B cell (primary cell): ENCODE measurements around the gene ERCC1.

Experiments used
- EZH2 ChIP-seq: IDR thresholded peaks from 2 replicates; pipeline ENCODE4 v1.6.1; 2012; ENCODE audit warnings: borderline replicate concordance, low read depth, mild to moderate bottlenecking, moderate library complexity, low read length; ENCODE audit not compliant: insufficient read depth, poor library complexity, severe bottlenecking
- TF ChIP-seq, protein P1 (sequence below): fragments of 200-600 bp; IDR thresholded peaks from one replicate; pipeline ENCODE4 v1.8.0; 2022; ENCODE audit warnings: antibody characterized with exemption, mild to moderate bottlenecking

DNA sequence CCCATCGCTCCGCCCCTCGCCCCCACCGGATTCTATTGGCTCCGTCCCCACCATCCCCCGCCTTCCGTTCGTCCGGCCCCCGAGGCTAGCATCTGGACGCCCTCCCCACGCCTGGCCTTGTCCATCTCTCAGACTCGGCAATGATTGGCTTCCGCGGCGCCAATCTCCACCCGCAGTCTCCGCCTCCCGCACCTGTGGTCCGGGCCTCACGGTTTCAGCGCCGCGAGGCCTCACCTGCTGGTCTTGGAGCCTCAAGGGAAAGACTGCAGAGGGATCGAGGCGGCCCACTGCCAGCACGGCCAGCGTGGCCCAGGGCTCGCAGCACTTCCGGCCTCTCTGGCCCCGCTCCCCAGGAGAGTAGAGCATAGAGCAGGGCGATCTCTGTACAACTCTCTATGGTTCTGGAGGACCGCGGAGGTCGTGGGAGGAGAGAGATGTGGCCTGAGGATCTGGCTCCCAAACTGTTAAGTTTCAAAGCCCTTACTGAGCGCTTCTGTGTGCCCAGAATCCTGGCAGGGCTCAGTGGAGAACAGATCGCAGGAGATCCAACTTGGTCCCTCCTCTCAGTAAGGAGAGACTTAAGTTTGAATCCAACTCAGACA, at the start of gene ERCC1:
- TF ChIP-seq, protein P1, sequence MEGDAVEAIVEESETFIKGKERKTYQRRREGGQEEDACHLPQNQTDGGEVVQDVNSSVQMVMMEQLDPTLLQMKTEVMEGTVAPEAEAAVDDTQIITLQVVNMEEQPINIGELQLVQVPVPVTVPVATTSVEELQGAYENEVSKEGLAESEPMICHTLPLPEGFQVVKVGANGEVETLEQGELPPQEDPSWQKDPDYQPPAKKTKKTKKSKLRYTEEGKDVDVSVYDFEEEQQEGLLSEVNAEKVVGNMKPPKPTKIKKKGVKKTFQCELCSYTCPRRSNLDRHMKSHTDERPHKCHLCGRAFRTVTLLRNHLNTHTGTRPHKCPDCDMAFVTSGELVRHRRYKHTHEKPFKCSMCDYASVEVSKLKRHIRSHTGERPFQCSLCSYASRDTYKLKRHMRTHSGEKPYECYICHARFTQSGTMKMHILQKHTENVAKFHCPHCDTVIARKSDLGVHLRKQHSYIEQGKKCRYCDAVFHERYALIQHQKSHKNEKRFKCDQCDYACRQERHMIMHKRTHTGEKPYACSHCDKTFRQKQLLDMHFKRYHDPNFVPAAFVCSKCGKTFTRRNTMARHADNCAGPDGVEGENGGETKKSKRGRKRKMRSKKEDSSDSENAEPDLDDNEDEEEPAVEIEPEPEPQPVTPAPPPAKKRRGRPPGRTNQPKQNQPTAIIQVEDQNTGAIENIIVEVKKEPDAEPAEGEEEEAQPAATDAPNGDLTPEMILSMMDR, result no peak
- TF ChIP-seq EZH2, result no peak
